Glutamatergic neuron (in vitro differentiated cells): ENCODE results near the gene SLC2A1. TPM values are rescaled to one million over a fixed set of nuclear protein-coding genes. Genes with fewer than 3 reads are reported as not detected.

Experiments used
- DNase-seq: peaks from one replicate; pipeline ENCODE4 v3.0.0; 2022
- H3K27ac Mint-ChIP-seq: one replicate; pipeline ENCODE4 v1.8.0; 2020; ENCODE audit warnings: mild to moderate bottlenecking, mixed read lengths, inconsistent platforms; ENCODE audit not compliant: unreplicated experiment
- H3K27me3 Mint-ChIP-seq: one replicate; pipeline ENCODE4 v1.8.0; 2020; ENCODE audit warnings: mild to moderate bottlenecking, moderate library complexity, mixed read lengths, inconsistent platforms; ENCODE audit not compliant: unreplicated experiment
- H3K36me3 Mint-ChIP-seq: one replicate; pipeline ENCODE4 v1.8.0; 2020; ENCODE audit warnings: mild to moderate bottlenecking, mixed read lengths, inconsistent platforms; ENCODE audit not compliant: unreplicated experiment
- H3K4me1 Mint-ChIP-seq: one replicate; pipeline ENCODE4 v1.8.0; 2020; ENCODE audit warnings: mild to moderate bottlenecking, low read depth, mixed read lengths, inconsistent platforms; ENCODE audit not compliant: unreplicated experiment
- H3K4me3 Mint-ChIP-seq: one replicate; pipeline ENCODE4 v1.8.0; 2020; ENCODE audit warnings: mild to moderate bottlenecking, mixed read lengths, inconsistent platforms; ENCODE audit not compliant: unreplicated experiment
- H3K9me3 Mint-ChIP-seq: one replicate; pipeline ENCODE4 v1.8.0; 2020; ENCODE audit warnings: mild to moderate bottlenecking, moderate library complexity, mixed read lengths, inconsistent platforms; ENCODE audit not compliant: unreplicated experiment
- CTCF ChIP-seq: fragments of 200-600 bp; sonication (generic); IDR thresholded peaks from one replicate; pipeline ENCODE4 v1.5.0; 2021; ENCODE audit not compliant: partially characterized antibody, unreplicated experiment
- total RNA-seq: library from RNA; stranded (reverse); fragmentation: NEBNext Ultra II Directional; extraction: Animal tissue kit (Norgen Biotek cat#: 25700); gene quantifications from one replicate; pipeline ENCODE4 v1.2.1, GENCODE V29; 2021; ENCODE audit not compliant: unreplicated experiment

The SLC2A1 gene
- total RNA-seq, 1 donor from 2014 or later = 25.0 TPM

DNA sequence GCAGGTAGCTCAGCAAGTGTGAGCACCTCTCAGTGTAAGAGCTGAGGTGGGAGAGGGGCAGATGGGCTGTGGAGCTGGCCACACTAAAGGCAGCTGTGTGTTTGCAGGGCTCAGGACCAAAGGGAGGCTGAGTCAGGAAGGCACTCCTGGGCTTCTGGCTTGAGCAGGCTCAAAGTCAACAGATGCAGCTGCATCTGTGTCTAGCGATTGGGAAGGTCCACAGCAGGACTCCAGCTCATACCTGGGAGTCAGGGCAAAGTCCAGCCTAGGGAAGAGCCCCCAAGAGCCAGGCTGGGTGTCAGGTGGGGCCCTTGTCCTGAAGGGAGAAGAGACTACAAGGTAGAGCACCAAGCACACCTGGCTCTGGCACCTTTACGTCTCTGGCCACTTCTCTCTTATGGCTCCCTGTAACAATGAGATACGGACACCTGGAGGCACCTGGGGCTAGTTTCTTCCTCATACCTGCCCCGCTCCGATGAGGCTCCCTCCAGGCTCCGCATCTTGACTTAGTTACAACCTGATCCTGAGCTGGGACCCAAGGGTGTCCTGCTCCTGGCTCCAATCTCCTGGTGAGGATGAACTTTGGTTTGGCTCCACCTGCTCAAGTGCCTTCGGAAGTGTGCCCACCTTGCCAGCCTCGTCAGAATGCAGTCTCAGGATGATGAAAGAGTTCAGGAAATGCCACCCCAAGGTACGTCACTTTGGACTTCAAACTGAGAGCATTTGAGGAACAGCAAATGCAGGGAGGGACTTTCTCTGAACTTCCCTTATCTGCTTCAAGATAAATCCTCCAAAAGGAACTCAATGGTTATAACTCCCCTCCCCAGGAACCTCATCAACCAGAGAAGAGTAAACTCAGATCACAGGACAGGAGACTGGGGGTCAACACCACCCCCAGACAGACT is 21.5 kb upstream of the SLC2A1 start:
- Mint-ChIP-seq H3K9me3 (no peaks in the 10 kb centered on the region), H3K4me3 (no peak overlapping the region), H3K27ac (no peak overlapping the region), H3K27me3 (no peaks in the 10 kb centered on the region), H3K4me1 (peaks cover 6% of the 10 kb centered on the region), H3K36me3 (no peaks in the 10 kb centered on the region)
- TF ChIP-seq CTCF = no peak
- DNase-seq = no peak

DNA sequence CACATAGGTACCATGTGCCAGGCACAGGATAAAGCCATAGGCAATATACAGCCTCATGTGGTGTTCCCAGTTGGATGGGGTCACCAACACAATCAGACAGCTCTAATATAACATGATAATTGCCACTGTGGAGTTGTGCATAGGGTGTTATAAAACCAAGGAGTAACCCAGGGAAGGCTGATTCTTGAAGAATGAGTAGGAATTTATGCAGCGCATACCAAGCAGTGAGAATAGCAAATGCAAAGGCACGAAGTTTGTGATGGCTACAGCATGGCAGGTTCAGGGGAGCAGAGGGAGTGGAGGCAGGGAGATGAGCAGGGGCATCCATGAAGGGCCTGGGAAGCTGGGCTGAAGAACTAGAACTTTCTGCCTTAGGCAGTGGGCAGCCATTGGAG is 20.4 kb upstream of the SLC2A1 start:
- H3K4me1 Mint-ChIP-seq = peaks cover 8% of the 10 kb centered on the region
- TF ChIP-seq CTCF = no peak
- no peak overlapping the region for H3K4me3 Mint-ChIP-seq
- H3K9me3 Mint-ChIP-seq = no peaks in the 10 kb centered on the region
- H3K27ac Mint-ChIP-seq = no peak overlapping the region
- H3K27me3 Mint-ChIP-seq = no peaks in the 10 kb centered on the region
- no peak for DNase-seq
- H3K36me3 Mint-ChIP-seq = no peaks in the 10 kb centered on the region

DNA sequence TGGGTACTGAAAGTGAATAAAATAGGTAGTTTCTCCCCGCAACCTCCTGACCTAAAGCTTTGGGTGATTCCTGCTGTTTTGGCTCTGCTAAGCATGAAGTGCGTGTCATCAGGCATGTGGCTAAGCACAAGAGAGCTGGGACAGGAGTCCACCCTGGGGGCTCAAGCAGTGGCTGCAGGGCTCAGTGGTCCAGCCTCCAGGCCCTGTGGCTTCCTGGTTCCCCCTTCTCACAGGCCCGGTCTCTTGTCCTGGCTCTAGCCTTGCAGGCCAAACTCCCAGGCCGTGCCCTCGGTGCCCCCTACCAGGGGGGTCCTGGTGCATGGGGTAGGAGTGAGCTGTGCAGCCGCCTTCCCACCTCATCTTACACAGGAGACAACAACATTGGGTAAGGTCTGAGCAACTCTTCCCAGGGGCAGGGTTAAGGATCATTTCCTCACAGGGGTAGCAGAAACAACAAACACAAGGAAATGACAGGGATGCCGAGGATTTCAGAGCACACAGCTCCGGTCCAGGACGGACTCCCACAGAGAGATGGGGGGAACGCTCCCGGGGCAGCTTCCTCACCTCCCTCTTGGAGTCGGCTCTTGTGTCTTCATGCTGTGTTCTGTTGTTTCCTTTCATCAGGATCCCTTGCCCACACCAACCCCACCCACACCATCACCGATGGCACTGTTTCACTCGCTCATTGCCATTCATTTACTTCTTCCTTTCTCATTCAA is 19.8 kb upstream of the SLC2A1 start:
- Mint-ChIP-seq H3K36me3 (no peaks in the 10 kb centered on the region), H3K4me3 (no peak overlapping the region), H3K9me3 (no peaks in the 10 kb centered on the region), H3K27ac (no peak overlapping the region), H3K27me3 (no peaks in the 10 kb centered on the region), H3K4me1 (peaks cover 10% of the 10 kb centered on the region)
- TF ChIP-seq CTCF = no peak
- DNase-seq = no peak

GRCh38 chr1:42977653-42978052 is 19.0 kb upstream of the SLC2A1 start:
- DNase-seq = no peak
- Mint-ChIP-seq H3K9me3 (no peaks in the 10 kb centered on the region), H3K36me3 (no peaks in the 10 kb centered on the region), H3K4me1 (peaks cover 10% of the 10 kb centered on the region), H3K27me3 (no peaks in the 10 kb centered on the region), H3K27ac (no peak overlapping the region), H3K4me3 (no peak overlapping the region)
- TF ChIP-seq CTCF = no peak
